ENCODE measurements around the gene SLC5A1. TPM values are rescaled to one million over a fixed set of nuclear protein-coding genes. Genes with fewer than 3 reads are reported as not detected.

SLC5A1 gene
- polyA plus RNA-seq, 1 experiment = not detected

DNA sequence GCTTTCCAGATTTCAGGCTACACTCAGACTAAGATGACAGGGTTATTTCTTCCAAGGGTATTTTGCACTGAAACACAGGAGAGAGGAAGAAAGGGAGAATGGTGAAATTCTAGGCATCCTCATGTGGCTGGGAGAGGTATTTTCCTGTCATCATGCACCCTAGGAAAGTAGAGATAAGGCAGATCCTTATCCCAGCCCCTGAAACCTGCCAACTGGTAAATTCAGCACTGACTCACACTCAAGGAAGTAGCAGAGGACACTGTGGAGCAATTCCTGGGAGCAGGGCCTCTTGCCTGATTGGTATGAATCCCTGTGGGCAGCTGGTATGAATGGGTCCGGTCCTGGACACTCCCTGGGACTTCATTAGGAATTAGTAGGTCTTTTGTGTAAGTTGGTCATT lies 37.6 kb upstream of the SLC5A1 start:
- TF ChIP-seq, protein P1, sequence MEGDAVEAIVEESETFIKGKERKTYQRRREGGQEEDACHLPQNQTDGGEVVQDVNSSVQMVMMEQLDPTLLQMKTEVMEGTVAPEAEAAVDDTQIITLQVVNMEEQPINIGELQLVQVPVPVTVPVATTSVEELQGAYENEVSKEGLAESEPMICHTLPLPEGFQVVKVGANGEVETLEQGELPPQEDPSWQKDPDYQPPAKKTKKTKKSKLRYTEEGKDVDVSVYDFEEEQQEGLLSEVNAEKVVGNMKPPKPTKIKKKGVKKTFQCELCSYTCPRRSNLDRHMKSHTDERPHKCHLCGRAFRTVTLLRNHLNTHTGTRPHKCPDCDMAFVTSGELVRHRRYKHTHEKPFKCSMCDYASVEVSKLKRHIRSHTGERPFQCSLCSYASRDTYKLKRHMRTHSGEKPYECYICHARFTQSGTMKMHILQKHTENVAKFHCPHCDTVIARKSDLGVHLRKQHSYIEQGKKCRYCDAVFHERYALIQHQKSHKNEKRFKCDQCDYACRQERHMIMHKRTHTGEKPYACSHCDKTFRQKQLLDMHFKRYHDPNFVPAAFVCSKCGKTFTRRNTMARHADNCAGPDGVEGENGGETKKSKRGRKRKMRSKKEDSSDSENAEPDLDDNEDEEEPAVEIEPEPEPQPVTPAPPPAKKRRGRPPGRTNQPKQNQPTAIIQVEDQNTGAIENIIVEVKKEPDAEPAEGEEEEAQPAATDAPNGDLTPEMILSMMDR (IDR thresholded peaks at IDR 0.05; ENCODE audit: low read depth, low read length) = no peak
- DNase-seq (ENCODE audit: low read depth, low spot score) = no peak
- H3K27ac ChIP-seq (ENCODE audit: low read depth, low read length) = no peak overlapping the region
- ChIA-PET POLR2A (no interaction called here), CTCF (no interaction called here)
- H3K27me3 ChIP-seq (ENCODE audit: control insufficient read depth, insufficient read depth, low read length) = no peaks in the 10 kb centered on the region
- H3K4me3 ChIP-seq (ENCODE audit: low read depth, low read length) = no peak overlapping the region
- no peaks in the 10 kb centered on the region for H3K9me3 ChIP-seq (ENCODE audit: control insufficient read depth, insufficient read depth, low read length)

DNA sequence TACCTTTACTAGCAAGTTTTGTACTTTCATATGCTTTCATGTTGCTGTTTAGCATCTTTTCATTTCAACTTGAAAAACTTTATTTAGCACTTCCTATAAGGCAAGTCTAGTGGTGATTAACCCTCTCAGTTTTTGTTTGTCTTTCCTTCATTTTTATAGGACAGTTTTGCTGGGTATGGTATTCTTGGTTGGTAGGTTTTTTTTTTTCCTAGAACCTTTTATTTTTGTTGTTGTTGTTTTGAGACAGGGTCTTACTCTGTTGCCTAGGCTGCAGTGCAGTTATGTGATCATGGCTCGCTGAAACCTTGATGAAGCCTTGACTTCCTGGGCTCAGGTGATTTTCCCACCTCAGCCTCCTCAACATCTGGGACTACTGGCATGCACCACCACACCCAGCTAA lies 29.9 kb upstream of the SLC5A1 start:
- H3K4me3 ChIP-seq (ENCODE audit: low read depth, low read length) = no peak overlapping the region
- CTCF ChIA-PET = no interaction called here

DNA sequence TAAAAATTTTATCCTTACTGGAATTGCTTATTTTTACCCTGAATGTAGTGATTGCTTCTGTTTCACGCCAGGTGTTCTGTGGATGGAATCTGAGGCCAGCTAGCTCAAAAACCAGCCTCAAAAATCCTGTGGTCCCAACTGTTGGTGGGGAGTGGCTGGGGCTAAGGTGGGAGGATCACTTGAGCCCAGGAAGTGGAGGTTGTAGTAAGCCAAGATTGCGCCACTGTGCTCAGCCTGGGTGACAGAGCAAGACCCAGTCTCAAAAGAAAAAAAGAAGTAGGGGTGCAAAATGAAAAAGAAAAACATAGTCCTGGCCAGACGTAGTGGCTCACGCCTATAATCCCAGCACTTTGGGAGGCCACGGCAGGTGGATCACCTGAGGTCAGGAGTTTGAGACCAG lies 27.0 kb upstream of the SLC5A1 start:
- ChIA-PET POLR2A (no interaction called here), CTCF (no interaction called here)

More for the DNA sequence above, 29.9 kb upstream of the SLC5A1 start:
- TF ChIP-seq, protein P1 (IDR thresholded peaks at IDR 0.05; ENCODE audit: low read depth, low read length) = no peak
- no peak for DNase-seq (ENCODE audit: low read depth, low spot score)
- Histone ChIP-seq H3K27ac (ENCODE audit: low read depth, low read length) (no peak overlapping the region), H3K27me3 (ENCODE audit: control insufficient read depth, insufficient read depth, low read length) (peaks cover 2% of the 10 kb centered on the region), H3K9me3 (ENCODE audit: control insufficient read depth, insufficient read depth, low read length) (peaks cover 12% of the 10 kb centered on the region)
- POLR2A ChIA-PET = no interaction called here

DNA sequence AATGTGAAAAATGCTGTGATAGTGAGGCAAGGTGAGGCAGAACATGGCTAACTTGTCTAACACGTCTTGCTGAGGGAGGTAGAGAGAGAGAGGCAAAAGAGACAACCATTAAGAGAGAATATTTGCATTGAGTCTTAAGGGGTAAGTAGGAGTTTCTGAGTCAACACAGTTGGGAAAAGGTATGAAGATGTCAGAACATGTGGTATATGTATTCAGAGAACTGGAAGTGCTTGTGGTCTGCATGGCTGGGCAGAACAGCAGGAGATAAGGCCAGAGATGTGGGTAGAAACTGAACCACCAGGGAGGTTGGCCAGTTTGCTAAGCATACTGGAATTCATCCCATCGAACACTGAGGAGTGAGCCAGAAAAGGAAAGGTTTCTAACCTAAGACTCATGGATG lies 25.0 kb upstream of the SLC5A1 start:
- peaks cover 4% of the 10 kb centered on the region for H3K27me3 ChIP-seq (ENCODE audit: control insufficient read depth, insufficient read depth, low read length)
- H3K9me3 ChIP-seq (ENCODE audit: control insufficient read depth, insufficient read depth, low read length) = peaks cover 9% of the 10 kb centered on the region; the same call in 1 of the 2 replicates
- TF ChIP-seq, protein P1 (IDR thresholded peaks at IDR 0.05; ENCODE audit: low read depth, low read length) = no peak
- CTCF ChIA-PET = no interaction called here
- DNase-seq (ENCODE audit: low read depth, low spot score) = no peak
- no peak overlapping the region for H3K27ac ChIP-seq (ENCODE audit: low read depth, low read length)
- H3K4me3 ChIP-seq (ENCODE audit: low read depth, low read length) = no peak overlapping the region
- POLR2A ChIA-PET = no interaction called here

More for the DNA sequence above, 27.0 kb upstream of the SLC5A1 start:
- Histone ChIP-seq H3K4me3 (ENCODE audit: low read depth, low read length) (no peak overlapping the region), H3K9me3 (ENCODE audit: control insufficient read depth, insufficient read depth, low read length) (peaks cover 12% of the 10 kb centered on the region), H3K27me3 (ENCODE audit: control insufficient read depth, insufficient read depth, low read length) (peaks cover 4% of the 10 kb centered on the region), H3K27ac (ENCODE audit: low read depth, low read length) (no peak overlapping the region)
- TF ChIP-seq, protein P1 (IDR thresholded peaks at IDR 0.05; ENCODE audit: low read depth, low read length) = no peak
- DNase-seq (ENCODE audit: low read depth, low spot score) = no peak

DNA sequence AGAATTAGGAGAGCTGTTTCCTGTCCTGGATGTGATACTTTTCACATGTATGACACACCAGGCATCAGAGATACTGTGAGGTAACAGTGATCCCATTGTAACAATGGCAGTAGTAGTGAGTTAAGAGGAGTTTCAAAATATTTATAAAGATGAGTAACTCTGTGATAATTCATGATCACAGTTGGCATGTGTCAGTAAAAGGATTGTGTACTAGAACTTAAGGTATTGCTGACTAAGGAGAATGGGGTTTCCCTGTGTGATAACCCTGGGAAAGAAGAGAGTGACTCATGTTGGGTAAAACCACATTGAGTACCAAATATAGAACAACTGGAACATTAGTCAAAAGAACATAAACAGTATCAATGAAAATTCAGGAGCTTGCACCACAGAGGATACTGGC lies 22.9 kb upstream of the SLC5A1 start:
- Histone ChIP-seq H3K4me3 (ENCODE audit: low read depth, low read length) (no peak overlapping the region), H3K9me3 (ENCODE audit: control insufficient read depth, insufficient read depth, low read length) (no peaks in the 10 kb centered on the region), H3K27ac (ENCODE audit: low read depth, low read length) (no peak overlapping the region), H3K27me3 (ENCODE audit: control insufficient read depth, insufficient read depth, low read length) (peaks cover 8% of the 10 kb centered on the region)
- DNase-seq (ENCODE audit: low read depth, low spot score) = peak; percentile 18
- CTCF ChIA-PET = interaction anchor here (1.2 kb wide), 1 partner anchor 50 kb away, joined by 4 read pairs; no protein-coding TSS in a partner anchor
- POLR2A ChIA-PET = no interaction called here
- TF ChIP-seq, protein P1 (IDR thresholded peaks at IDR 0.05; ENCODE audit: low read depth, low read length) = no peak

Measured in AG04450 (cell line).